ENCODE data around the gene NUDT17.

Gene NUDT17

DNA sequence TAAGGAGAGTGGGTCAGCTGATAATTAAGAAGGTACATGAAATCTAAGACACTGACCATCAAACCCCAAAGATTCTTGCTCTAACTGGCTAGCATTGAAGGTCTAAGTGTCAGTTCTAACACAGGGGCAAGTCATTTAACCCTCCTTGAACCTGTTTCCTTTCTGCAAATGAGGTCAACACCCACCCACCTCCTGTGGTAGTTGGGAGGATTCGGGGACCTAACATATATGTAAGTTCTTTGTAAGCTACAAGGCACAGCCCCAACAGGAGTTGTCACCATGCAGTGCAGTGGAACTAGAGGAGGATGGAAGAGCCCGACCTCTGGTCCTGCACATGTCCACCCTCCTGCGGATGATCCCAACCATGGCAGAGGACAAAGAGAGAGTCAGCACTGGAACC is 2.4 kb downstream of the NUDT17 start:
- DNase-seq (ENCODE audit: low read depth, low spot score): no peak

- no peak for DNase-seq (ENCODE audit: low read depth, low spot score)
Measured at GRCh38 chr1:145849356-145850160, 4.1 kb downstream of the NUDT17 start.

GRCh38 chr1:145855426-145855948 is 10.1 kb downstream of the NUDT17 start:
- DNase-seq (ENCODE audit: low read depth, low spot score): no peak

DNA sequence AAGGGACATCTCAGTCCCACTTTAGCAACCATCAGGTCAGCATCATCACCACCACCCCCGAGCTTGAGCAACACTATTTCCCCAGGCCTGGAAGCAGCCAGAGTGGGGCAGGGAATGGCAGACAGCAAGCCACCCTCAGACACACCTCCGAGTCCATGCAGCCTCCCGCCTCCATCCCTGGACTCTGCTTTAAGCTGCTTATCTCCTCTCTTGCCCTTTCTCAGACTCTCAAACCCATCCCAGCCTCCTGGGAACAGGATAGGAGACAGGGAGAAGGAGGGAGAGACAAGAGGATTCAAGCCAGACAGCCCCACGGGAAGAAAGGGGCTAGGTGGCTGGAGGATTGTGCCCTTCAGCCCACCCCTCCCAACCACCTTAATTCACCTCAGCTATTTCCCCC is 11.7 kb downstream of the NUDT17 start:
- DNase-seq (ENCODE audit: low read depth, low spot score): no peak

GRCh38 chr1:145858238-145858900 is 12.9 kb downstream of the NUDT17 start:
- peak; percentile 67 for DNase-seq (ENCODE audit: low read depth, low spot score)

- DNase-seq (ENCODE audit: low read depth, low spot score): peak; percentile 95
Measured at GRCh38 chr1:145858901-145859490, 13.6 kb downstream of the NUDT17 start, which contains the start of gene PIAS3. Gene PIAS3, minus strand, starts transcription at chr1:145859081. Its CDS starts 91 bp downstream, at chr1:145858990.

- peak; percentile 90 for DNase-seq (ENCODE audit: low read depth, low spot score)
Measured at GRCh38 chr1:145859491-145860023, 14.1 kb downstream of the NUDT17 start.

DNA sequence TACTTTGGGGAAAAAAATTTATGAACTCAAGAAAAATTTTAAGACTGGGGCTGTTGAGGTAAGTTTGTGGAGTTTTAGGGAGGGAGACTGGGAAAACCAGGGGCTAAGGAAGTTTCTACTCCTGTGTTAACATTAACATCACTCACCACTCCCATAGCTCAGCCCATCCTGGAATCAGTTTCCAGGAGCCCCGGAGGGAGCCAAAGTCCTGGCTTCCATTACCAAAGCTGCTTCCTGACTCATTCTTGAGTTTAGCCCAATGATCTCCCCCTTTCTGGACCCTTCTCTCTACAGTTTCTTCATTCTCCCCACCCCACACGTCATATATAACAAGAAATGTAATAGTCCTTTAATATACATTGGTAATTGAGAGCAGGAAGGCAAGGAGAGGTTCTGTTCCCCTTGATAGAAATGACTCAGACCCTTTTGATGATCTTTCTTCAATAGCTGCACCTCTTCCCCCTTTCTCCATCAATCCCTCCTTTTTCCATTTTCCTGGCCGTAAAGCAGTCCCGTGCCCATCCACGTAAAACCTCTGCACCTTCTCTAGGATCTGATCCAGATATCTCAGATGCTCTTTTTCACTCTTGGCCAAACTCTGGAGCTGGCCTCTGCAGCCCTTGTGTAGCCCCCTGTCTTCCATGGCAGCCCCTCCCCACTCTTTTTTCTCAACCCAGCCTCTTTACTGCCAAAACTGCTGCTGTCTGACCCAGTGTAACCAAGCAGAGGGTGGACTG is 18.0 kb downstream of the NUDT17 start:
- DNase-seq (ENCODE audit: low read depth, low spot score): no peak

- no peak for DNase-seq (ENCODE audit: low read depth, low spot score)
Measured at GRCh38 chr1:145868232-145868631, 22.8 kb downstream of the NUDT17 start.

DNA sequence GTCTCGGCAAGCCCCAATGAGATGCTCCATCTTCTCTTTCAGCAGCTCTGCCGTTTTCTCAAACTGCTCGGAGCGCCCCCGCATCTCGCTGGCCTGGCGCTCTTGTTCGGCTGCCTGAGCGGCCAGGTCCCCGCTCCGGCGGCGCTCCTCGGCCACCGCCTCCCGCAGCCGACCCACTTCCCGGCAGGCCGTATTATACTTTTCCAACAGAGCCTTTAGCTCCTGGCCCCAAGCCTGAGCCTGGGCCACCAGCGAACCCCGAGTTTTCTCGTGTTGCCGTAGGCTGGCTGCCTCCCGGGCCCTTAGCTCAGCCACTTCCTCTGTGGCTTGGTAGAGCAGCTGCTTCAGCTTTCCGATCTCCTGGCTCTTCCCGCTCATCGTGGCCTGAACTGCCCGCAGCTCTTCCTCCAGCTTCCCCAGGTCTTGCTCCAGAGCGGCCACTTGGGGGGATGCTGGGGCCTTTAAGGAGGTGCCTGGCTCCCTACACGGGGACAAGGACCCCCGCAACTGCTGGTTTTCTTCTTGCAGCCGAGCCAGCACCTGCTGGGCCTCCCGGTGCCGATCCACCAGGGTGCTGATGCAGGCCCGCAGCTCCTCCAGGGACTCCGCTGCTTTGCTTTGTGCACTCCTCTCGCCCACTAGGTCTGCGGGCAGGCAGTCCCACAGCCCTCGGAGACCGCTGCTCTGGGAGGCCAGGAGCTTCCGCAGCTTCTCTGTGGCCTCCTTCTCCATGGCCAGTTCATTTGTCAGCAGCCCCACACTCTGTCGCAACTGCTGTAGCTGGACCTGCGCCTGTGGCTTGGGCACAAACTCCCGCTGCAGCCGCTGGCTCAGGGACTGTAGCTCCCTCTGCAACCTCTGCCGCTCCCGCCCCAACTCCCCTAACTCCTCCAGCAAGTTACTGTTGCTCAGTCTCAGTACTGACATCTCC is 26.8 kb downstream of the NUDT17 start:
- DNase-seq (ENCODE audit: low read depth, low spot score): peak; percentile 66

GRCh38 chr1:145874646-145875045 is 29.2 kb downstream of the NUDT17 start:
- DNase-seq (ENCODE audit: low read depth, low spot score): no peak

DNA sequence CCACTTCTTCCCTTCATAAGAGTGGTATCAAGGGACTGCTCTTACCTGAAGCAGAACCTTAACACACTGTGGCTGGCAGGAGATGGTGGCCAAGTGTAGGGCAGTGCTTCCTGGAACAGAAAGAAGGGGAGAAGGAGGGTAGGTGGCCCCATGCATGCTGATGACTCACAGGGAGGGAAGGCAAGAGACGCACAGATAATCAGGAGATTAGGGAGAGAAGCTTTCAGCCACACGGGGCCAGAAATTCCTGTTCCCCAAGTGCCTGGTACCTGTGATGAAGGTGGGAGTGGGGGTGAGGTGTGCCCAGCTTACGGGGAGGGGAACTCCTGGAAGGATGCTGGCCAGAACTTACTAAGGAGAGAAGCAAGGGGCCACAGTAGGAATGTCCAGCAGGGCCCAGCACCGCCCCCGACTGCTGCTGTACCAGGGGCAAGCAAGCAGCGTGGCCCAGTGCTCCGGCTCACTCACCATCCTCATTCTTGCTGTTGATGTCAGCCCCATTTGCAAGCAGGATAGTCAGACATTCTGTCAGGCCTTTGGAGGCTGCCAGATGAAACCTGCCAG is 32.6 kb downstream of the NUDT17 start:
- no peak for DNase-seq (ENCODE audit: low read depth, low spot score)

DNA sequence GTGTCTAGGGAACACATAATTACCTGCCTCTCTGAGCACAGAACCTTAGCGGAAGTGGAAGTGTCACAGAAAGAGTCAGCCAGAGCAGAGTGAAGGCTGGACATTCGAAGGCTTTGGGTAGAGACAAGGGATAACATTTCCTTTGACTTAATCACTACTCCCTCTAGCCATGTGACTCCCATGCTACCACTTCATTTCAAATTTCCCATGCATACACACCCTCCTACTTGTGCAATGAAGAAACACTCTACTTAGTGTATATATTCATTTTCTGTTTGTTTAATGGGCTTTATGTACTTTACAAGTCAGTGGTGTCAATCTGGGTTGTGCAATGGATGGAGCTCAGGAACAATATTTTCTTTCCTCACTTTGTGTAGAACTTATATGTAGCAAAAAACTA is 33.3 kb downstream of the NUDT17 start:
- DNase-seq (ENCODE audit: low read depth, low spot score): no peak

DNA sequence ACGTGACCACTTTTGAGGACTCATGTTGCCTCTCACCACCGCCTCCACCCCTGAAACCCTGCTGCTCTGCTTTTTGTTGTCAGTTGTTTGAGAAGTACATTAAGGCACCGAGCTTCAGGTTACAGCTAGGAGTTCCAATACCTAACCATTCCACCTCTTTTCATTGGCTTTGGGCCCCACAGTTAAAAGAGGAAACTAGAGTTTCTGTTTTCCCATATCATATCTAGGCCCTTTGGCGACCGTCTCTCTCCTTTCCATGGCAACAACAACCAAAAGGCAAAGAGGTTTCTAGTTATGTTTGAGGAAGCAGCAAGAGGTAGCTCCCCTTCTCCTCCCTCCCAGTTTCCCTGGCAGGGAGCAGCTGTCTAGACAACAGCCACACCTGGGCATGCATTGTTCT is 34.3 kb downstream of the NUDT17 start:
- peak; percentile 18 for DNase-seq (ENCODE audit: low read depth, low spot score)

DNA sequence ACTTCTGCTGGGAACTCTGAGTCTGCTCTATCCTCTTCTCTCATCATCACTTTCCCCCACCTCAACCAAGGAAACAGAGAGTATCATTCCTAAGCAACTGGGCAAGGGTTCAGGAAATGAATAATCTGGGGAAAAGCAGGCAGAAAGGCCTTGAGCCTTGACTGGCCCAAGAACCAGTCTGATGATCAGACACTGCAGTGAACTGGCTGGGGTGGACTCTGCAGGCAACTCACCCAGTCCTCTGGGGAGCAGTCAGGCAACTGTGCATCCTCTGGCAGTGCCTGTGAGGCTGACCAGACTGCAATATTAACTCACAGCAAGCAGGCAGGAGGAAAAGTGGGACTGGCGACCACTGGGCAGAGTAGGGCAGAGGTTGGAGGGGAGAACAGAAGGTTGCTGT is 39.2 kb downstream of the NUDT17 start:
- DNase-seq (ENCODE audit: low read depth, low spot score): no peak

GRCh38 chr1:145885738-145886287 is 40.4 kb downstream of the NUDT17 start, which contains the start of gene ANKRD35:
Gene ANKRD35, minus strand, starts transcription at chr1:145885866. Its CDS starts 108 bp downstream, at chr1:145885758.
- peak; percentile 90 for DNase-seq (ENCODE audit: low read depth, low spot score)

DNA sequence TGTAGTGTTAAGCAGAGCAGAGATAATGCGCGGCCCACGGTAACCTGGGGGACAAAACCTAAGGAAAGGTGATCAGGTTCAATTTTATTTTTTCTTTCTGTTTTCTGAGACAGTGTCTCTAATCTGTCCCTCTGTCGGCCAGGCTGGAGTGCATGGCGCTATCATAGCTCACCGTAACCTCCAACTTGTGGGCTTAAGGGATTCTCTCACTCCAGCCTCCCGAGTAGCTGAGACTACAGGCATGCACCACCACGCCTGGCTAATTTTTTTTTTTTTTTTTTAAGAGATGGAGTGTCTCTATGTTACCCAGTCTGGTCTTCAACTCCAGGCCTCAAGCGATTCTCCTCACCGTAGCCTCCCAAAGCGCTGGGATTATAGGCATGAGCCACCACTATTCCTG is 41.0 kb downstream of the NUDT17 start:
- peak; percentile 24 for DNase-seq (ENCODE audit: low read depth, low spot score)

- DNase-seq (ENCODE audit: low read depth, low spot score): no peak
Measured at GRCh38 chr1:145886816-145887215, 41.4 kb downstream of the NUDT17 start.

DNA sequence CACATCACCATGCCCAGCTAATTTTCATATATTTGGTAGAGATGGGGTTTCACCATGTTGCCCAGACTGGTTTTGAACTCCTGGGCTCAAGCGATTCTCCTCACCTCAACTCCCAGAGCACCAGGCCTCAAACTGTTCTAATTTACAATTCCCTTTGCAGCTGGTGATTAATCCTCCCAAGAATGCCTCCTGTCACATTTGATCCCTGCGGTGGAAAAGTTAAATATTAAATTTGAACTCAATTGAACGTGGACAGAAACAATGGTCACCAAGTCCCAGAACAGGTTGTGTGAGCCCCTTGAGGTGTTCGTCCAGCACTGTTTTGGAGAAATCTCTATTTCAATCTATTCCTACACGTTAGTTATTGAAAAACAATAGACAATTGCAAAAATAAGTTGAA is 42.2 kb downstream of the NUDT17 start:
- no peak for DNase-seq (ENCODE audit: low read depth, low spot score)

GRCh38 chr1:145889722-145890121 is 44.3 kb downstream of the NUDT17 start:
- DNase-seq (ENCODE audit: low read depth, low spot score): no peak

Data from ELF-1 (cell line).